Stomach (tissue), 9 donors: Measurements from ENCODE around the gene ALKBH7. TPM values are rescaled to one million over a fixed set of nuclear protein-coding genes. Genes with fewer than 3 reads are reported as not detected.
A peak's percentile ranks its signal among the peaks of the same experiment; 100 is the strongest.

Source experiments
- DNase-seq, 2 donors: peaks; one replicate each; pipeline versions ENCODE4 v3.0.0 to v3.0.0-alpha.2; 2013 to 2019
- H3K27ac ChIP-seq, 5 donors: fragments of 200-600 bp in 4 of 5; sonication (generic) in 4 of 5; one replicate each; pipeline ENCODE4 v1.5.1; 2013 to 2019; ENCODE audit warnings: mild to moderate bottlenecking in 1 of 5, moderate library complexity in 1 of 5
- H3K27me3 ChIP-seq, 3 donors: fragments of 200-600 bp; sonication (generic); one replicate each; pipeline ENCODE4 v1.5.1; 2017 to 2019; ENCODE audit warnings: mixed run types in 1 of 3
- H3K36me3 ChIP-seq, 4 donors: fragments of 200-600 bp; sonication (generic); 1 replicate in 3 of 4; 2 replicates in 1 of 4; pipeline ENCODE4 v1.5.1; 2016 to 2019
- H3K4me1 ChIP-seq, 4 donors: fragments of 200-600 bp; sonication (generic); one replicate each; pipeline ENCODE4 v1.5.1; 2016 to 2019
- H3K4me3 ChIP-seq, 4 donors: fragments of 200-600 bp; sonication (generic) in 3 of 4; one replicate each; pipeline ENCODE4 v1.5.1; 2016 to 2019; ENCODE audit warnings: mild to moderate bottlenecking in 1 of 4
- H3K9me3 ChIP-seq, 4 donors: fragments of 200-600 bp; sonication (generic); one replicate each; pipeline ENCODE4 v1.5.1; 2016 to 2019
- EP300 ChIP-seq: sonication (generic); formaldehyde crosslinking; IDR thresholded peaks from one replicate; pipeline ENCODE4 v1.6.1; 2017; ENCODE audit warnings: antibody characterized with exemption
- POLR2AphosphoS5 ChIP-seq, 3 donors: sonication (generic); formaldehyde crosslinking; IDR thresholded peaks; one replicate each; pipeline ENCODE4 v1.6.1; 2016; ENCODE audit warnings: antibody characterized with exemption in 3 of 3
- WGBS, 5 donors: extraction: QIAGEN DNeasy Blood & Tissue Kit in 3 of 5; methylation state at CpG; one replicate each; pipeline versions ENCODE4 v1.1.5 to v1.1.7; 2013 to 2018; 5-methylcytosine and 5-hydroxymethylcytosine counted together
- intact Hi-C: fragments of 100-400 bp; cut with DNase I; formaldehyde crosslinking; loops from one replicate; pipeline ENCODE4 v1.15.1; 2023; ENCODE audit warnings: low total_unique reads
- polyA plus RNA-seq, 3 donors: library from polyadenylated mRNA; stranded (reverse); fragments of 200-250 nt; gene quantifications; one replicate each; pipeline ENCODE4 v1.2.3, GENCODE V29; 2013
- small RNA-seq, 4 donors: library from RNA; depleted of rRNA; stranded (forward); fragments of <200 nt; gene quantifications; one replicate each; pipeline ENCODE3, GENCODE V24; 2016
- total RNA-seq, 5 donors: library from RNA; depleted of rRNA; stranded (reverse); fragments of >200 nt; gene quantifications; one replicate each; pipeline versions ENCODE4 v1.1.0 to v1.2.3, GENCODE V29; 2014 to 2016
- donor health status: healthy with polysubstance abuse.
- donor health status: Bipolar disorder and iron deficiency.
- donor health status: healthy.

The ALKBH7 gene
- total and polyA plus RNA-seq, 8 donors: 5.3 to 138 (median 64.3) TPM

- 0 to 2% (median 1%) methylated on average over 13 to 20 of the region's 20 CpGs for WGBS, 5 donors
- peak in 1 of 2 donors; percentile 77 for DNase-seq
- intact Hi-C loops: no loop called here
- H3K4me1 ChIP-seq: peaks cover 15 to 42% (median 35%) of the 10 kb centered on the region in 4 donors
- peaks cover 31 to 37% (median 36%) of the 10 kb centered on the region in 4 donors for H3K36me3 ChIP-seq
- peak overlapping the region; percentile 84 to 92 (median 86) for H3K4me3 ChIP-seq
- no peaks in the 10 kb centered on the region for H3K9me3 ChIP-seq
- peak overlapping the region in 4 of 5 donors; percentile 73 to 84 (median 78) for H3K27ac ChIP-seq
- no peaks in the 10 kb centered on the region for H3K27me3 ChIP-seq
- no peak for TF ChIP-seq POLR2AphosphoS5 (IDR thresholded peaks at IDR 0.05)
These were observed 51.1 kb downstream of the ALKBH7 start for GRCh38 chr19:6423499-6424194.

GRCh38 chr19:6424195-6424938 is 51.8 kb downstream of the ALKBH7 start, which contains the start of gene KHSRP:
Gene KHSRP, minus strand, starts transcription at chr19:6424811. Its CDS starts 110 bp downstream, at chr19:6424701.
- Histone ChIP-seq H3K36me3 (peaks cover 24 to 30% (median 28%) of the 10 kb centered on the region in 4 donors), H3K4me1 (peaks cover 15 to 41% (median 35%) of the 10 kb centered on the region in 4 donors), H3K27me3 (no peaks in the 10 kb centered on the region), H3K4me3 (peak within 1 kb of the TSS; percentile 84 to 92 (median 86)), H3K9me3 (no peaks in the 10 kb centered on the region), H3K27ac (peak within 1 kb of the TSS; percentile 73 to 87 (median 85))
- DNase-seq: peak in 1 of 2 donors; percentile 59
- TF ChIP-seq POLR2AphosphoS5 (IDR thresholded peaks at IDR 0.05): peak; percentile 29 to 91 (median 85)
- no peak for TF ChIP-seq EP300
- 0 to 1% (median 1%) methylated on average over 3 to 114 of the region's 114 CpGs for WGBS, 5 donors
- intact Hi-C loops: no loop called here

Small RNA genes within 50 kb of the gene (small RNA-seq; reads per million reads assigned to genes)
- 0 reads per million in 4 donors for gene MIR6790
- 0 to 0.15 (median 0.03) reads per million in 4 donors for gene MIR6885

Other genes with a start within 250 kb of the ALKBH7 start
- gene ACSBG2, start 237.1 kb upstream of the ALKBH7 start, total RNA-seq: not detected
- gene ACSBG2, start 237.1 kb upstream of the ALKBH7 start, polyA plus RNA-seq: not detected
- gene MLLT1, start 92.8 kb upstream of the ALKBH7 start, total RNA-seq: 10 to 100 TPM in 3 of 5 donors, 1 to 10 TPM in 2; 3.1 to 30.4 (median 16.7) TPM
- gene MLLT1, start 92.8 kb upstream of the ALKBH7 start, polyA plus RNA-seq: 10 to 100 TPM; 21.2 to 33.8 (median 27.4) TPM
- gene ACER1, start 39.2 kb upstream of the ALKBH7 start, total RNA-seq: 1 to 10 TPM in 1 of 5 donors, not detected in 4; 3.5 TPM
- gene ACER1, start 39.2 kb upstream of the ALKBH7 start, polyA plus RNA-seq: under 1 TPM in 1 of 3 donors, not detected in 2; 0.08 TPM
- 10 to 100 TPM in 4 of 5 donors, 1 to 10 TPM in 1; 5.8 to 67.1 (median 24.0) TPM for gene CLPP, start 11.3 kb upstream of the ALKBH7 start, total RNA-seq
- gene CLPP, start 11.3 kb upstream of the ALKBH7 start, polyA plus RNA-seq: 10 to 100 TPM; 73.3 to 76.5 (median 75.0) TPM
- gene PSPN, start 3.1 kb downstream of the ALKBH7 start, total RNA-seq: 1 to 10 TPM in 4 of 5 donors, not detected in 1; 1.1 to 2.8 (median 1.9) TPM
- 1 to 10 TPM in 2 of 3 donors, under 1 TPM in 1; 0.92 to 2.2 (median 1.1) TPM for gene PSPN, start 3.1 kb downstream of the ALKBH7 start, polyA plus RNA-seq
- gene GTF2F1, start 20.4 kb downstream of the ALKBH7 start, total RNA-seq: 10 to 100 TPM in 4 of 5 donors, 1 to 10 TPM in 1; 9.8 to 46.7 (median 22.8) TPM
- 10 to 100 TPM; 34.4 to 62.8 (median 41.7) TPM for gene GTF2F1, start 20.4 kb downstream of the ALKBH7 start, polyA plus RNA-seq
- gene KHSRP, start 52.0 kb downstream of the ALKBH7 start, total RNA-seq: 100 to 1,000 TPM; 111 to 130 (median 112) TPM
- 100 to 1,000 TPM in 1 of 3 donors, 10 to 100 TPM in 2; 49.1 to 103 (median 79.3) TPM for gene KHSRP, start 52.0 kb downstream of the ALKBH7 start, polyA plus RNA-seq
- gene SLC25A41, start 61.0 kb downstream of the ALKBH7 start, total RNA-seq: 1 to 10 TPM in 1 of 5 donors, not detected in 4; 4.9 TPM
- under 1 TPM in 1 of 3 donors, not detected in 2; 0.80 TPM for gene SLC25A41, start 61.0 kb downstream of the ALKBH7 start, polyA plus RNA-seq
- gene SLC25A23, start 87.0 kb downstream of the ALKBH7 start, total RNA-seq: 100 to 1,000 TPM in 1 of 5 donors, 10 to 100 TPM in 4; 20.7 to 191 (median 60.1) TPM
- gene SLC25A23, start 87.0 kb downstream of the ALKBH7 start, polyA plus RNA-seq: 10 to 100 TPM; 30.8 to 42.5 (median 34.2) TPM
- 100 to 1,000 TPM in 1 of 5 donors, 10 to 100 TPM in 3, 1 to 10 TPM in 1; 7.6 to 203 (median 46.1) TPM for gene CRB3, start 91.5 kb downstream of the ALKBH7 start, total RNA-seq
- gene CRB3, start 91.5 kb downstream of the ALKBH7 start, polyA plus RNA-seq: 10 to 100 TPM; 34.3 to 66.6 (median 51.9) TPM
- gene DENND1C, start 109.0 kb downstream of the ALKBH7 start, total RNA-seq: 10 to 100 TPM in 1 of 5 donors, 1 to 10 TPM in 2, under 1 TPM in 2; 0.45 to 15.2 (median 1.1) TPM
- gene DENND1C, start 109.0 kb downstream of the ALKBH7 start, polyA plus RNA-seq: 1 to 10 TPM; 2.5 to 3.1 (median 2.9) TPM
- gene TUBB4A, start 129.5 kb downstream of the ALKBH7 start, total RNA-seq: 1 to 10 TPM in 2 of 5 donors, under 1 TPM in 1, not detected in 2; 0.89 to 3.9 (median 1.1) TPM
- under 1 TPM in 2 of 3 donors, not detected in 1; 0.76 to 0.85 TPM for gene TUBB4A, start 129.5 kb downstream of the ALKBH7 start, polyA plus RNA-seq
- not detected for gene TNFSF9, start 158.2 kb downstream of the ALKBH7 start, total RNA-seq
- under 1 TPM in 1 of 3 donors, not detected in 2; 0.85 TPM for gene TNFSF9, start 158.2 kb downstream of the ALKBH7 start, polyA plus RNA-seq
- not detected for gene CD70, start 218.4 kb downstream of the ALKBH7 start, total RNA-seq
- gene CD70, start 218.4 kb downstream of the ALKBH7 start, polyA plus RNA-seq: under 1 TPM in 1 of 3 donors, not detected in 2; 0.18 TPM